SK-N-MC (cell line): ENCODE measurements around the gene CINP.

Experiments
- EZH2 ChIP-seq: fragments of 200-600 bp; sonication (generic); IDR thresholded peaks from one replicate; pipeline ENCODE4 v1.6.1; 2017; ENCODE audit warnings: antibody characterized with exemption
- FOXP2 ChIP-seq: optimal IDR thresholded peaks from 2 replicates; pipeline ENCODE3; 2011; ENCODE audit warnings: mild to moderate bottlenecking, moderate library complexity; ENCODE audit not compliant: insufficient read depth; ENCODE audit errors: extremely low read length, control extremely low read depth
- POLR2AphosphoS5 ChIP-seq: IDR thresholded peaks from 2 replicates; pipeline ENCODE4 v1.6.1; 2012; ENCODE audit warnings: mild to moderate bottlenecking, low read depth, low read length, borderline replicate concordance

- no peak for TF ChIP-seq EZH2
- TF ChIP-seq POLR2AphosphoS5 = no peak
- TF ChIP-seq FOXP2 = no peak
These were observed 36.1 kb downstream of the CINP start for GRCh38 chr14:102326583-102326982.
